Left lung (tissue), 10 donors: ENCODE results near the gene HYOU1. TPM values are rescaled to one million over a fixed set of nuclear protein-coding genes. Genes with fewer than 3 reads are reported as not detected.

ENCODE experiments used
- ATAC-seq: fragments of 200-7000 bp; cut with Tn5 transposase; one replicate; pipeline ENCODE4 v1.9.1; 2020; ENCODE audit warnings: moderate library complexity
- DNase-seq, 4 donors: peaks; one replicate each; pipeline ENCODE4 v3.0.0-alpha.2; 2013 to 2020
- H3K27ac ChIP-seq, 2 donors: fragments of 200-600 bp; sonication (generic) in 1 of 2; one replicate each; pipeline versions ENCODE4 v1.5.0 to v1.8.0; 2020 to 2021
- H3K27me3 ChIP-seq, 2 donors: fragments of 200-600 bp; sonication (generic) in 1 of 2; one replicate each; pipeline versions ENCODE4 v1.5.0 to v1.8.0; 2020 to 2021
- H3K36me3 ChIP-seq, 2 donors: fragments of 200-600 bp; sonication (generic) in 1 of 2; one replicate each; pipeline versions ENCODE4 v1.5.0 to v1.8.0; 2020 to 2021
- H3K4me1 ChIP-seq, 2 donors: fragments of 200-600 bp; one replicate each; pipeline ENCODE4 v1.8.0; 2021
- H3K4me3 ChIP-seq, 2 donors: fragments of 200-600 bp; sonication (generic) in 1 of 2; one replicate each; pipeline versions ENCODE4 v1.5.0 to v1.8.0; 2020 to 2021; ENCODE audit warnings: mild to moderate bottlenecking in 1 of 2
- H3K9me3 ChIP-seq, 2 donors: fragments of 200-600 bp; sonication (generic) in 1 of 2; one replicate each; pipeline versions ENCODE4 v1.5.0 to v1.8.0; 2020 to 2021
- CTCF ChIP-seq, 2 donors: fragments of 200-600 bp; sonication (generic) in 1 of 2; IDR thresholded peaks; one replicate each; pipeline versions ENCODE4 v1.5.0 to v1.8.0; 2021; ENCODE audit warnings: antibody characterized with exemption in 2 of 2
- intact Hi-C, 2 donors: fragments of 100-400 bp; cut with DNase I; formaldehyde crosslinking; loops; one replicate each; pipeline versions ENCODE4 v1.11.2 to v1.14.2; 2022
- polyA plus RNA-seq, 6 donors: library from polyadenylated mRNA; unstranded; fragments of 120-200 nt; gene quantifications; one replicate each; pipeline ENCODE4 v1.2.1, GENCODE V29; 2013; ENCODE audit not compliant: insufficient read length in 6 of 6
- total RNA-seq, 2 donors: library from RNA; stranded (reverse); fragmentation: NEBNext Ultra II Directional; extraction: Animal tissue kit (Norgen Biotek cat#: 25700); gene quantifications; one replicate each; pipeline ENCODE4 v1.2.1, GENCODE V29; 2021
- donor health status: DM: no; HTN: yes; CAD: no.
- donor health status: DM: no; HTN: no; CAD: no.

Gene HYOU1
- total and polyA plus RNA-seq, 8 donors: 66.2 to 272 (median 84.1) TPM

GRCh38 chr11:119085437-119085847 is 28.4 kb upstream of the HYOU1 start:
- peak; percentile 9 for ATAC-seq
- peak overlapping the region; percentile 68 to 75 for H3K4me3 ChIP-seq

GRCh38 chr11:119084663-119085436 is 27.8 kb upstream of the HYOU1 start, which contains the start of gene HMBS:
Gene HMBS (plus strand): TSS chr11:119084881. CDS start chr11:119085034, 153 bp downstream.
- DNase-seq (peak; percentile 95 to 99 (median 98)), ATAC-seq (peak; percentile 95)
- Histone ChIP-seq H3K9me3 (no peaks in the 10 kb centered on the region), H3K4me1 (peaks cover 7 to 43% of the 10 kb centered on the region in 2 donors), H3K4me3 (peak within 1 kb of the TSS; percentile 68 to 75), H3K27ac (peak within 1 kb of the TSS; percentile 84 to 95), H3K36me3 (peaks cover 0 to 31% of the 10 kb centered on the region in 2 donors), H3K27me3 (no peaks in the 10 kb centered on the region)
- intact Hi-C loops: no loop called here
- no peak for TF ChIP-seq CTCF (IDR thresholded peaks at IDR 0.05)

More at GRCh38 chr11:119085437-119085847, 28.4 kb upstream of the HYOU1 start:
- no peaks in the 10 kb centered on the region for H3K9me3 ChIP-seq
- intact Hi-C loops: no loop called here
- peaks cover 0 to 25% of the 10 kb centered on the region in 2 donors for H3K36me3 ChIP-seq
- no peak for TF ChIP-seq CTCF (IDR thresholded peaks at IDR 0.05)
- peaks cover 7 to 49% of the 10 kb centered on the region in 2 donors for H3K4me1 ChIP-seq
- no peaks in the 10 kb centered on the region for H3K27me3 ChIP-seq
- peak overlapping the region; percentile 84 to 95 for H3K27ac ChIP-seq
- DNase-seq: no peak

GRCh38 chr11:119081682-119082260 is 24.8 kb upstream of the HYOU1 start:
- H3K4me3 ChIP-seq: no peak overlapping the region
- intact Hi-C loops: no loop called here
- peaks cover 7 to 30% of the 10 kb centered on the region in 2 donors for H3K4me1 ChIP-seq
- ATAC-seq: no peak
- no peak for TF ChIP-seq CTCF (IDR thresholded peaks at IDR 0.05)
- no peaks in the 10 kb centered on the region for H3K27me3 ChIP-seq
- H3K36me3 ChIP-seq: peaks cover 0 to 62% of the 10 kb centered on the region in 2 donors
- peak overlapping the region in 1 of 2 donors; percentile 15 for H3K27ac ChIP-seq
- H3K9me3 ChIP-seq: no peaks in the 10 kb centered on the region
- DNase-seq: no peak

DNA sequence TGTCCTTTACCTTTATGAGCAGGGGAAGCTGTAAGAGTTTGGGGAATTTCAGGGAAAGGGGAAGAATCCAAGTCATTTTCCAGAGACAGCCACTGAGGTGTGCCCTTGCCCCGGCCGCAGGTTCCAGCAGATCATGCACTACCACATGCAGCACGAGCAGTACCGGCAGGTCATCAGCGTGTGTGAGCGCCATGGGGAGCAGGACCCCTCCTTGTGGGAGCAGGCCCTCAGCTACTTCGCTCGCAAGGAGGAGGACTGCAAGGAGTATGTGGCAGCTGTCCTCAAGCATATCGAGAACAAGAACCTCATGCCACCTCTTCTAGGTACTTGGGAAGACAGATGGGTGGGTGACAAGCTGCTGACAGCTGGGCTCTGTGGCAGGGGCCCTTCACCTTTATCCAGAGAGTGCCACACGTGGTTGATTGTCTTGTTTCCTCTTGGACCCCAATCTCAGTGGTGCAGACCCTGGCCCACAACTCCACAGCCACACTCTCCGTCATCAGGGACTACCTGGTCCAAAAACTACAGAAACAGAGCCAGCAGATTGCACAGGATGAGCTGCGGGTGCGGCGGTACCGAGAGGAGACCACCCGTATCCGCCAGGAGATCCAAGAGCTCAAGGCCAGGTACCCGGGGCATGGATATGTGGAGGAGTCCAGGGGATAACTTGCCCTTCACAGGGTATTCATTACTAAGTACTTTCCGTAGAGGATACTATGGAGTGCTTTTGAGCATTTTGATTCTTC is 21.8 kb upstream of the HYOU1 start:
- Histone ChIP-seq H3K4me3 (no peak overlapping the region), H3K9me3 (no peaks in the 10 kb centered on the region), H3K4me1 (peaks cover 0 to 13% of the 10 kb centered on the region in 2 donors), H3K27me3 (no peaks in the 10 kb centered on the region), H3K27ac (no peak overlapping the region), H3K36me3 (peaks cover 0 to 90% of the 10 kb centered on the region in 2 donors)
- no peak for TF ChIP-seq CTCF (IDR thresholded peaks at IDR 0.05)
- intact Hi-C loops: no loop called here
- DNase-seq (no peak), ATAC-seq (no peak)
